Ramos (cell line): Measurements from ENCODE around the gene PSMD9.
"Not testable (repeated sequence)": the region's sequence is repeated elsewhere in the genome, so short reads cannot be mapped to it uniquely, and the experiment has no call there.

Experiments used
- in situ Hi-C: fragments of 300-500 bp; cut with MboI; formaldehyde crosslinking; loops from one replicate; pipeline ENCODE4 v1.14.3; 2022; ENCODE audit warnings: low sequenced_read_pairs; ENCODE audit not compliant: unreplicated experiment

Gene PSMD9

DNA sequence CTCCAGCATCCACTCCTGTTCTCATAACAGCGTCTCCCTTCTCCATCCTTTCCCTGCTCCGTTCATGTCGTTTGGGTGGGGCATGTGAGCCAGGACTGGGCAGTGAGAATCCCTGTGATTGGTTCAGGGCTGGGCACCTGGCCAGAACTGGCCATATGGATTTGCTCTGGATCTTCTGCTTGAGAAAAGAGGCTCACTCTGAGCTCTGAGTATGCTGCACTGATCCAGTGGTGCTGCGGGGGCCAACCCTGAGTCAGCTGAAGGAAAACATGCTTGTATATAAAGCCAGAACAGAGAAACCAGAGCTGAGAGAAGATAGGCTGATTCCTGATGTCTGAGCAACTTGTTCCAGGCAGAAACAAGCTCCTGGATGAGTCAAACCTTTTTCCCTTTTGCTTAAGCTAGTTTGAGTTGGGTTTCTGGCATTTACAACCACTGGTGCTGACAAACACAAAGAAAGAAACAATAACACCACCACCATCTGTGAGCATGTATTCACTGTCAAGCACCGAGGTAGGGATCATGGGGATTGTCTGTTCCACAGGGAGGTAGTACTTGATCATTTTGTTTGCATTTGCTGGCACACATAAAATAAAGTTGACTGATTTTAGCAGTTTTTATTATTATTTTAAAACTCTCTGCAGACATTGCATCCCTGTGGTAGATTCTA is 15.9 kb upstream of the PSMD9 start:
- in situ Hi-C loops = no loop called here

DNA sequence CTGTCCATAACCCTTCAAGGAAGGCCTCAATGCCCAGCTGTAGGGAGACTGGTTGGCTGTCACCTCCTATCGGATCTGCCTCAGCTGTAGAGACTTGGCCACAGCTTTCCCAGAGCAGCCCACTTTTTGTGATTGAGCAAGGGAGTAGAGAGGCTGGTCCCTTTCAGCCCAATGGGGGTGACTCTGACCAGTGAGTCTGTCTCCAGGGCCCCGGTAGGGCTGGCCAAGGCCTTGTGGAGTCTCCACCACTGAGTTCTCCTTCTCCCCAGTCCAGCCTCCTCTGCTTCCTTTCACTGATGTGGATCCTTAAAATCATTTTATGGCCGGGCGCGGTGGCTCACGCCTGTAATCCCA is 15.4 kb upstream of the PSMD9 start:
- in situ Hi-C loops = no loop called here

DNA sequence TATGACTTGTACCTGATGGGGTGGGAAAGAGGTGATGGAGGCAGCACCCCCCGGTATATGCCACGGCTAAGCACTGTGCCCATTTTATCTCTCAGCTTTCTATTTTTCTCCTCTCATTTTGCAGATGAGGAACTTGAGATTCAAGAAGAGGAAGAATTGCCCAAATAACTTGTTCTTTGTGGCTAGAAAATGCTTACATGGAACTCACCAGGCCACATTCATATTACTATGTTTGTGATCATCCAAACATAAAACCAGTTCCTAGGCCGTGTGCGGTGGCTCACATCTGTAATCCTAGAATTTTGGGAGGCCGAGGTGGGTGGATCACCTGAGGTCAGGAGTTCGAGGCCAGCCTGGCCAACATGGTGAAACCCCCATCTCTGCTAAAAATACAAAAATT is 14.5 kb upstream of the PSMD9 start:
- in situ Hi-C loops = no loop called here

- in situ Hi-C loops = no loop called here
These were observed 13.0 kb upstream of the PSMD9 start for GRCh38 chr12:121875582-121875981.

DNA sequence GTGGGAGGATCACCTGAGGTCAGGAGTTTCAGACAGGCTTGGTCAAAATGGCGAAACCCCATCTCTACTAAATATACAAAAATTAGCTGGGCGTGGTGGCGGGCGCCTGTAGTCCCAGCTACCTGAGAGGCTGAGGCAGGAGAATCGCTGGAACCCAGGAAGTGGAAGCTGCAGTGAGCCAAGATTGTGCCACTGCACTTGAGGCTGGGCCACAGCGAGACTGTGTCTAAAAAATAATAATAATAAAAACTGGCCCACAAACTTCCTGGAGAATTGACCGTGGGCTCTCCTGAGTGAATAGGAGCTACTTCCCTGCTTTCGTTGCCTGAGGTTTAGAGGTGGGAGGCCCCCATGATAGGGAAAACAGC is 12.5 kb upstream of the PSMD9 start:
- in situ Hi-C loops = not testable (repeated sequence)

GRCh38 chr12:121883315-121883660 is 5.3 kb upstream of the PSMD9 start:
- in situ Hi-C loops = no loop called here

DNA sequence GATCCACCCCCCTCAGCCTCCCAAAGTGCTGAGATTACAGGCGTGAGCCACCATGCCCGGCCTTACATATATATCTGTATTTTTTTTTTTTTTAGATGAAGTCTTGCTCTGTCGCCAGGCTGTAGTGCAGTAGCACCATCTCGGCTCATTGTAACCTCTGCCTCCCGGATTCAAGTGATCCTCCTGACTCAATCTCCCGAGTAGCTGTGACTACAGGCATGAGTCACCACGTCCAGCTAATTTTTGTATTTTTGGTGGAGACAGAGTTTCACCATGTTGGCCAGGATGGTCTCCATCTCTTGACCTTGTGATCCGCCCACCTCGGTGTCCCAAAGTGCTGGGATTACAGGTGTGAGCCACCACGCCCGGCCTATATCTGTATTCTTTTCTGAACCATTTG is 3.5 kb upstream of the PSMD9 start:
- in situ Hi-C loops = loop anchor here (5.0 kb wide), 2 partner anchors 93 to 193 kb away; partner anchors contain the start of gene RHOF

DNA sequence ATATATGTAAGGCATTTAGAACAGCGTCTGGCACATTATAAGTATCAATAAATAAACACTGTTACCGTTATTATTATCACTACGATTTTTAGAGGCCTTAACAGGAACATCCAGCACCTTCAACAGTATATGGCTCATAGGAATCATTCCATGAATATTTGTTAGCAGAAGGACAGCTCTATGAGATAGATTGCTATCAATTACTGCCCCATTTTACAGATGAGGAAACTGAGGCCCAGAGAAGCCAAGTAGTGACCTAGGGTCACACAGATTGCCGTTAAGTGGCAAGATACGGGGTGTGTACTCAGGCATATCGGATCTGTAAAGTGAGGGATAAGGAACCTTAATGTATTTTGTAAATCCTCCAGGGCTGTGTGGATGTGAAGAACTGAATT is 510 bp upstream of the PSMD9 start:
- in situ Hi-C loops = loop anchor here (5.0 kb wide), 2 partner anchors 96 to 196 kb away; partner anchors contain the start of gene RHOF

- in situ Hi-C loops = loop anchor here (5.0 kb wide), 2 partner anchors 97 to 197 kb away; partner anchors contain the start of gene RHOF
These were observed 659 bp downstream of the PSMD9 start for GRCh38 chr12:121889274-121889624.

DNA sequence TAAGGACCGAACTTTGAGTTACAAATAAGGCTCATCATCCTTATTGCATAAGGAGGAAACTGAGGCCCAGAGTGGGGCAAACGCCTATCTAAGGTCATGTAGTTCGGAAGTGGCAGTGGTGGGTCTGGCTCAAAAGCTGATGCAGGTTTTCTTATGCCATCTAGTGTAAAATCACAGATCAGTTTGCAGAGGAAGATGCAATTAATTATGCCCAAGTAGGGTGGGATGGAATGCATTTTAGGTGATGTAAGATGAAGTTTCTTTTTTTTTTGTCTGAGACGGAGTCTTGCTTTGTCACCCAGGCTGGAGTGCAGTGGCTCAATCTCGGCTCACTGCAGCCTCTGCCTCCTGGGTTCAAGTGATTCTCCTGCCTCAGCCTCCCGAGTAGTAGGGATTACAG is 1.1 kb downstream of the PSMD9 start:
- in situ Hi-C loops = loop anchor here (5.0 kb wide), 2 partner anchors 97 to 197 kb away; partner anchors contain the start of gene RHOF

DNA sequence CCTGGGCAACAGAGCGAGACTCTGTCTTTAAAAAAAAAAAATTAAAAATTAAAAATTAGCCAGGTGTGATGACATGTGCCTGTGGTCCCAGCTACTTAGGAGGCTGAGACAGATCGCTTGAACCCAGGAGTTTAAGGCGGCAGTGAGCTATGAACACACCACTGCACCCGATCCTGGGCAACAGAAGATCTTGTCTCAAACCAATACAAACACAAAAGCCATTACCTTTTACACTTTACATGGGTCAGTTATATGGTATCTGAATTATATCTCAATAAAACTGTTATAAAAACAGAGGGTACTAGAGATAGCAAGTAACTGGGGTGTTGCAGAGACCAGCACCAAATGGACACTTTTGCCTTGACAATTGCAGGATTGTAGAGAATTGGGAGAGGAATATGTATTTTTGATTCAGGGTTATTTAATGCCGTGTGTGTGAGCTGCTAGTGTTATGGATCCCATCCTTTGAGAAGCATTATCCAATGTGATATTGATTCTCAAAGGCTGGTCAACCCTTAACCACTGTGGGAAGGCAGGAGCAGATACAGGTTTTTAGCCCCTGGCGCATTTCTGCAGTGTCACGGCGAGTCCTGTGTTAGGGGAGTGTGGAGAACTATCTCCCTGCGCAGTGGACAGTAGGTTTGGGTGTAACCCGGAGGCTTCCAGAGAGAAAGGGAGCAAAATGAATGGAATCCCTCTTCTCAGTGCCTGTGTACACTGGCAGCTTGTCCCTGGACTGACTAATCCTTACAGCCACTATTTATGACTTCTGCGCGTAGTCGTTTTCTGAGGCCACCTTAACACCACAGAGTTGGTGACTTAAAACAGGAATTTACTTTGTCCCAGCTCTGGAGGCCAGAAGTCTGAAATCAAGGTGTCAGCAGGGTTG is 4.3 kb downstream of the PSMD9 start:
- in situ Hi-C loops = no loop called here

DNA sequence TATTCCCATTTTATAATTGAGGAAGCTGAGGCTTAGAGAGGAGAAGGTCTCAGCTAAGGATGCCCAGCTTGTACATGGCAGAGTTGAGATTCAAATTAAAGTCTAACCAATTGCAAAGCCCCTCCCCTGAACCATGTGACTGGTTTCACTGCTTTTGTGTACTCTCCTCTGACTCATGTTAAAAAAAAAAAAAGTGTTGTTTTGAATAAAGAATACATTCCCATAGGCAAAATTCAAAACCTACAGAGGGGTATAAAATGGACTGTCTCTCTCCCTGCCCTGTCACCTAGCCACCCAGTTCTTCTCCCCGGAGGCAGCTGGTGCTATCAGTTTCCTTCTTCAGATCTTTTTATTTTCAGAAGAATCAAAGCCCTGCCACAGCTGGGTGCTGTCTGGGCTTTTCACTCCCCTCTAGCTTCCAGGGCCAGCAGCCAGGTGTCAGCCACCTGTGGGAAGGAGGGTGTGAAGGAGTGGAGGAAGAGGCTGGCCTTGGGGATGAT is 5.4 kb downstream of the PSMD9 start:
- in situ Hi-C loops = no loop called here

GRCh38 chr12:121894633-121895032 is 6.0 kb downstream of the PSMD9 start:
- in situ Hi-C loops = no loop called here

DNA sequence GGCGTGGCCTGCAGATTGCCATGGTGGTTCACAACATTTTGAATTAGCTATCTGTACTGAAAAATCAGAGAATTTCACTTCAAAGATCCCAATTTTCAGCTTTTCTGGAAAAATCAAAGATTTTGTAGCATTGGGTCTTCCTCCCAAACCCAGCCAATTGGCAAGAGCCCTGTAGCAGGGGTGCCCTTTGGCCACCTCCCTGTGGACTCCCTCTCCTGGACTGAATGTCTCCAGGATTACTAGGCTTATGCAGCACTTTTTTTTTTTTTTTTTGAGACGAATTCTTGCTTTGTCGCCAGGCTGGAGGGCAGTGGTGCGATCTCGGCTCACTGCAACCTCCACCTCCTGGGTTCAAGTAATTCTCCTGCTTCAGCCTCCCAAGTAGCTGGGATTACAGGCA is 9.7 kb downstream of the PSMD9 start:
- in situ Hi-C loops = no loop called here

- in situ Hi-C loops = no loop called here
These were observed 11.0 kb downstream of the PSMD9 start for GRCh38 chr12:121899590-121899989.

DNA sequence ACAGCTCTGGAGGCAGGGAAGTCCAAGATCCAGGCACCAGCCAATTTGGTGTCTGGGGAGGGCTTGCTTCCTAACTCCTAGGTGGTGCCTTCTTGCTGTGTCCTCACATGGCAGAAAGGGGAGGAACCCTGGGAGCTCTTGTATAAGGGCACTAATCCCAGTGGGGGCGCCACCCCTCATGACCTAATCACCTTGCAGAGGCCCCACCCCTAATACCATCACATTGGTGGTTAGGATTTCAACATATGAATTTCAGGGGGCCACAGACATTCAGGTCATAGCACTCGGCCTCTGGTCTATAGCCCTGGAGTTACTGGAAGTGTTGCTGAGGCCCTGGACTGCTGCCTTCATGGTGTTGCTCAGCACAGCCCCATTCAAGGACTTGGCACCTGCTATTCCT is 14.6 kb downstream of the PSMD9 start:
- in situ Hi-C loops = no loop called here

GRCh38 chr12:121905746-121906145 is 17.2 kb downstream of the PSMD9 start:
- in situ Hi-C loops = no loop called here

- in situ Hi-C loops = no loop called here
These were observed 20.1 kb downstream of the PSMD9 start for GRCh38 chr12:121908702-121909101.

GRCh38 chr12:121911824-121912585 is 23.4 kb downstream of the PSMD9 start:
- in situ Hi-C loops = loop anchor here (5.0 kb wide), 1 partner anchor 215 kb away; no protein-coding TSS in a partner anchor

DNA sequence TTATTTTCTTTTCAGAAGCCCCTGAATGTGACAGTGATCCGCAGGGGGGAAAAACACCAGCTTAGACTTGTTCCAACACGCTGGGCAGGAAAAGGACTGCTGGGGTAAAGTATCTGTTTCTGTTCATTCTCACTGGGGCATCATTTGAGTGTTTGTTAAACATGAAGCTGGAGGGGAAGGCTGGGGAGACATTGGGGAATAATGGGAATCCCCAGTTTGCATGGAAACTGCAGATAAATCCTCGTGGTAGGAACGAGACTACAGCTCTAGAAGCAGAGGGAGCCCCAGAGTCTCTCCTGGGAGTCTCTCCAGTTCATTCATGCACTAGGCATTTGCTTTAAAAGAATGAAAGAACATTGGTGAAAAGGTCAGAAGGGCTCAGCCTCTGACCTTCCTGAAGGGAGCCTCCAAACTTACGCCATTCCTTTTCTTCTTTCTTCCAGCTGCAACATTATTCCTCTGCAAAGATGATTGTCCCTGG is 27.3 kb downstream of the PSMD9 start:
- in situ Hi-C loops = loop anchor here (5.0 kb wide), 1 partner anchor 131 kb away; no protein-coding TSS in a partner anchor
